NAMALWA (cell line): ENCODE results near the gene BBOX1.
"Not testable (repeated sequence)": the region's sequence is repeated elsewhere in the genome, so short reads cannot be mapped to it uniquely, and the experiment has no call there.

Experiments used
- DNase-seq: peaks from one replicate; pipeline ENCODE4 v3.0.0-alpha.2; 2015; ENCODE audit warnings: low spot score

BBOX1 gene

DNA sequence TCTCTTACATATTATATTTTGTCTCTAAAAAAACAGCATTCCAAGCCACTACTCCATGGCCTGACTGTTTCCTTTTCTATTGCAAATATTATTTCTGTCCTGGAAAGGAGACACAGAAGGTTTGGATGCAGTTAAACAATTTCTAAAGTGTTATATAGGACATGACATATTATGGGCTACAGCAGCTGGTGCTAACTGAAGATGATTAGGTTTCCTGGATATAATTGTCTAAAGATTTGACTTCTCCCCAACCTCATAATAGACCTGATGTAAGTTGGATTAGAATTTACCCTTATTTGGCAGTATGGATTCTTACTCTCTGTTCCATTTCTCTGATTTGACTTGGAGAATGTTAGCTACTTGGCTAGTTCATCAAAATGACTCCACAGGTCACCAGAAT, 90.2 kb downstream of the BBOX1 start:
- DNase-seq: no peak

DNA sequence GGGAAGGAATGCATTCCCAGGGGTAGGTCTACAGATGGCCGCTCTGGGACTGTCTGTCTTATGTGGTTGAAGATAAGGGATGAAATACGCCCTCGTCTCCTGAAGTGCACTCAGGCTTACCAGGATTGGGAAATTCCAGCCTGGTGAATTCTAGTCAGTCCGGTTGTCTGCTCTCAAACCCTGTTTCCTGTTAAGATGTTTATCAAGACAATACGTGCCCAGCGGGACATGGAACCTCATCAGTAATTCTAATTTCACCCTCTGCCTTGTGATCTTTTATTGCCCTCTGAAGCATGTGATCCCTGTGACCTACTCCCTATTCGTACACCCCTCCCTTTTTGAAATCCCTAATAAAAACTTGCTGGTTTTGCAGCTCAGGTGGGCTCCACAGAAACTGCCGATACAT, 95.3 kb downstream of the BBOX1 start:
- not testable (repeated sequence) for DNase-seq

DNA sequence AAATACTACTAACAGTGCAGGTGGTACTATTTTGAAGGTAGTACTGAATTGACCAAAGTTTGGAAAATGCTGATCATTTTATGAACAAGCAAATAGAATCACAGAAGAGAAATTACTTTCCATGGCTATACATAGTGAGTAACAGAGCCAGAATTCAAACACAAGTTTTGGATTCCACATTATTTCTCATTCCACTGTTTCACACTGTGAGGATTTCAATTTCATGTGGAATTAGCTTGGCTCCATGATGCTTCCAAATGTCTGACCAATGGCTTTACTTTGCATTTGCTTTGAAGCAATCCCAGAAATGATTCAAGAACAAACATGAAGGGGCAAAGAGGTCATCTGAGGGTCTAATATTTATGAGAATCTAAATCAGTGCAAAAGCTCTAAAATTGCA, 98.1 kb downstream of the BBOX1 start:
- no peak for DNase-seq

DNA sequence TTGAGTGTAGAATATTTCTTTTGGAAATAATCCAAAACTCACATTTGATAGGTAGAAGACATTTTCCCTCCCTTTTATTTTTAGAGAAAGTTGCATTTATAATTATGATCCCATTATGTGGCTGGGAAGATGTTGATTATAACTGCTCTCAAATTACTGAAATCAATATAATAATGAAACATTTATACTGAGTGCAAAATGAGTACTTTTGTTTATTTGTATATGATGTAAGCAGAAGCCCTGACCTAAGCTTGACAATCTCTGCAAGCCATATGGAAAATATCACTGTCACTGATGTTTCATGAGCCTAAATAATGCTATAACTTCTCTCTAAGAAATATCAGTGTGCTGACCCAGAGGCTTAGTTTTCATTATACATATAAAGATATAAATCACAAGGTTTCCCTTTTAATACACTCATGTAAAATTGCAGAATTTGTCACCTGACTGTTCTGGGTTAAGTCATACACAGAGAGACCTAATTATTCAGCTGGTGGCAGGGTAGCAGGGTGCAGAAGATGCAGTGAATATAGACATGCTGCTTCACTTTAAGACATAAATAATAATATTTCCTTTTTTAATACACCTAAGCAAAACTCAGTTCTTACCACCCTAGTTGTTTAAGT, 99.2 kb downstream of the BBOX1 start:
- no peak for DNase-seq

DNA sequence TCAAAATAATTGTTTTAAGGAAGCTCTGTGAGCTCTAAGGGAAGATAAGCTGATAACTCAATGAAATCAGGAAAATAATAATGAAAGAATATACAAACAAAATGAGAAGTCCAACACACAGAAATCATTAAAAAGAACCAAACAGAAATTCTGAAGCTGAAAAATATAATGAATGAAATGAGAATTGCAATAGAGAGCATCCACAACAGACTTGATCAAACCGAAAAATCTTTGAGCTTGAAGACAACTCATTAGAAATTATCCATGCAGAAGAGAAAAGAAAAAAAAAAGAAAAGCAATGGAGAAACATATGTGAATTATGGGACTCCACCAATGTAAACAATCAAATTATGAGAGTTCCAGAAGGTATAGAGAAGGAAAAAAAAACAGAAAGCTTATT, 101.0 kb downstream of the BBOX1 start:
- DNase-seq: no peak

DNA sequence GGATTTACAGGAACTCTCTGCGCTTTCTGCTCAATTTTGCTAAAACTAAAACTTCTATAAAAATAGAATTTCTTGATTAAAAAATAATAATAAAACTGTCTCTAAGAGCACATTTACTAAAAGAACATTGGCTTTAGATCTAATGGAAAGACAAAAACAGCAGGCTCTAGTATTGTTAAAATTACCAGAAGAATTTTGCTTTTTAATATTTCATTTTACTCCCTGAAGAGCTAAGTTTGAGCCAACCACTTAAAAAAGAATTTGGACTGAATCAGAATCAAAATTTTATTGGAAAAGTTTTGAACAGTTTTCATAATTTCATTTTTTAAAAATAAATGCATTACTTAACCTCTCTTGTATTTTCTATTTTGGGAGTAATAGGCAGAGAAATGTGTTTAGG, 107.3 kb downstream of the BBOX1 start:
- no peak for DNase-seq

DNA sequence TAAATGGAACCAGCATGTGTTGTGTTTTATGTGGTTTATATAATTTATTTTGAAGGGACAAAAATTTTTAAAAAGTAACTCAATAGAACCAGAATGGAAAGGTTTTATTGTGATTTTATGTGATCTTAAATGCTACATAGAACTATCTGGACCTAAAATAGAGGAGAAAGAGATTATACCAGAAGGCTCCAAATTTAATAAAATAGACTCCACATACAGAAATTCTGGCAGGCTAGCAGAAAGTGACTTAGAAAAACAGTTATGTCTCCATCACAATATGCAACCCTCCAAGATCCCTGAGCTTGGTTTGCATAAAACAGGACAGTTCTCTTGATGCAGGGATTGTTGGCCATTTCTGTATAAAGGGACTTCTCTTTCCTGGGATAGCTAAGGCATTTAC, 107.9 kb downstream of the BBOX1 start:
- no peak for DNase-seq

DNA sequence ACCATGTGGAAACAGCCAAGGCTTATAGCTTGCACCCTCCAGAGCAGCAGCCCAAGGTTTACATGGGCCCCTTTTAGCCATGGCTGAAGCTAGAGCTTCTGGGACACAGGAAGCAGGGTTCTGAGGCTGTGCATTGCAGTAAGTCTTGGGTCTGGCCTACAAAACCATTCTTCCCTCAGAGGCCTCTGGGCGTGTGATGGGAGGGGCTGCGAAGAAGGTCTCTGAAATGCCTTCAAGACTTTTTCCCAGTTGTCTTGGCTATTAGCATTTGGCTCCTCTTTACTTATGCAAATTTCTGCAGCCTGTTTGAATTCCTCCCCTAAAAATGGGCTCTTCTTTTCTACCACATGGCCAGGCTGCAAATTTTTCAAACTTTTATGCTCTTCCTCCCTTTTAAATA, 109.5 kb downstream of the BBOX1 start:
- no peak for DNase-seq

DNA sequence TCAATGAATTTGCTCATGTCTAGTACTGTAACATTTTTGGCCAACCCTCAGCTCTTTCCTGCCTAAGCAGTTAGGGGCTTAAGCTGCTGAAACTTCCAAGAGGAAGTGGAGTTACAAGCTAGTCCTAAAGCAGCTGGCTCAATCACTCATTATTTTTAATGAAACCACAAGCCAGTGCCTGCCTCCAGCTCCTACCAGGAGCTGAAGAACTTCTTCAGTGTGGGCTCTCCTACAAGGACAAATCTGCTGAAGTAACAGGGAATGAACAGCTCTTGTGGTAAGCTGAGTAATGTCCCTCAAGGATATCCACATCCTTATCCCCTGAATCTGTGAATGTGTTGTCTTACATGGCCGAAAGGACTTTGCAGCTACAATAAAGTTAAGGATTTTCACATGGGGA, 112.5 kb downstream of the BBOX1 start:
- no peak for DNase-seq

DNA sequence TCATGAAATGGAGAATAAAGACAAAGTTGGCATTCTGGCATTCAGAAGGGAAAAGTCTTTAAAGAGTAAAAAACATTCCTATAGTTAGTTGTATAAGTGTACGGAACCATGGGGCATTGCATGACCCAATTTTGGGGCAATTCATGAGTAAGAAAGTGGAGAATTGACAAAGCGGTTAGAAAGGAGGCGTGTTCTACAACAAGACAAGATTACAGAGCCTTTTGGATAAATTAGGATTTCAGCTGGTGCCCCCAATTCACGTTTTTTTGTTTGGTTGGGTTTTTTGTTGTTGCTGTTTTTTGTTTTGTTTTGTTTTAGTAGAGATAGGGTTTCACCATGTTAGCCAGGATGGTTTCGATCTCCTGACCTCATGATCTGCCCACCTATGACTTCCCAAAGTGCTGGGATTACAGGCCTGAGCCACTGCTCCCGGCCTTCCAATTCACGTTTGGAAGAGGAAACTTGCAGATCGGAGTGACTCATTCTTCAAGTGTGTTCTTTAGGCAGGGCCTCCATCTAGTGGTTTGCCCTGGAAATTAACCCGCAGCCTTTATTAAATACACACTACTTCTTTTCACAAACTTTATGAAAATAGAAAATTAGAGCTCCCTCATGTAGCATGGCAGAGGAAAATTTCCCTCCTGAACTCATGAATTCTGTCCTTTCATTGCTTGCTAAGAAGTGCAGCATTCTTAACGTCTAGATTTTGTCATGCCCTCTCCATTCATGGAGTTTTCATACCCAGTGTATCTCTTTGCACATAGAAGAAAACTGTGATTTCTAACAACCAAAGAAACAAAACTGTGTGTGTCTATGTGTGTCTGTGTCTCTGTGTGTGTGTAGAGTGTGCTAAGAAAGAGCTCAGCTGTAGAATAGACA, 118.1 kb downstream of the BBOX1 start:
- peak; percentile 57 for DNase-seq

DNA sequence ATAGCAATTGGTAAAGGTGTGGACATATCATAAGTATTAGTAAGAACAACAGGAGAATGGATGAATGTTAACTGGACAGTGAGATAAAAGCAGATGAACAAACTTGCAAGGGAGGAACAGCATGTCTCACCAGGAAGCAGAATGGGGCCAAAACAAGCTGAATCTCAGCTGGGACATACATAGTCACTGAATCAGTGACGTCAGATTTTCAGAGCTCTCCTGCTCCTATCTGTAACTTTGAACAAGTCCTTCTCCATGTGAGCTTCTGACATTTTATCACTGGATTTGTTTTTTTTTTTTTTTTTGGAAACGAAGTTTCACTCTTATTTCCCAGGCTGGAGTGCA, 118.7 kb downstream of the BBOX1 start:
- DNase-seq: no peak

DNA sequence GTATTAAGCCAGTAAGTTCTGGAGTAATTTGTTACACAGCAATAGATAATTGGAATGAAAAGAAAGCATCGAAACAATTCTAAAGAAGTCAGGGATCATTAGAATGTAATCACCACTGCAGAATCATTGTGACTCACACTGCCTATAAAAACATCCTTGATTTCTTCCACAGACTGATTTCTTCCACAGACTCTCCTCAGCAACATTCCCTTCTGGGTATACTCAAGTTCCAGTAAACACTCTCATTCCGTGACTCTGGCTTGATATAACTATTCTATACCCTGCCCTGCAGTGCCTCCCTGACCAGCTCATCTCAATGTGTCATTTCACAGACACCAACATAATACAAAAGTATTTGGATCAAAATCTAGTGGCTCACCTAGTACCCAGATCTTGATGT, 120.5 kb downstream of the BBOX1 start:
- DNase-seq: no peak

DNA sequence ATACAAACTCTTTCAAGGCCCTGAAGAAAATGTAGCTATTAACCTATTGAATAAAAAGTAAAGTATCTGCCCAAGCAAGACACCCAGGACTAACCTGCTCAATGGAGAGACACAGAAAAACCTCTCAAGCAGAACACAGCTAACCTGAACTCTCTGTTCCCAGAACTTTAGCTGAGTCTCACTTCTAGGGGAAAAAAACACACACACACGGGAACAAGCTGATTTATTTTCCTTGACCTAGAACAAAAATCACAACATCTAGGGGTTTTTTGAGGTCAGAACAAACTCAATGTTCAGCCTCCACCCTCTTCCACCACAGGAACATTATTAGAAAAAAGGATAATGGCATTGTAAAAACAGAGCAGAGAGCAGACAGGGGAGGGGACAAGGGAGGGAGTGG, 121.6 kb downstream of the BBOX1 start:
- DNase-seq: no peak

DNA sequence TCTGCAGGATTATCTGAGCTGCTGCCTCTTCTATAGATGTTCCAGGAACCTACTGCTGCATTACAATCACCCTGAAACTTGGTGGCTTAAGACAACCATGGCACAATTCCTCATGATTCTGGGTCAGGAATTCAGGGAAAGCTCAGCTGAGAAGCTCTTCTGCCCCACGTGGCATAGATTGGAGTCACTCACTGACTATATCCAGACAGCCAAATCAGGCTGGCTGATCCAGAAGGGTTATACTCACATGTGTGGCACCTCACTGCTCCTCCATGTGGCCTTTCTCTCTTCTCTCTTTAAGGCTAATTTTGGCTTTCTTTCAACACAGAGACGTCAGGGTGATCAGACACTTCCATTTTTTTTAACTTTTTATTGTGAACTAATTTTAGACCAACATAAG, 125.5 kb downstream of the BBOX1 start:
- no peak for DNase-seq

DNA sequence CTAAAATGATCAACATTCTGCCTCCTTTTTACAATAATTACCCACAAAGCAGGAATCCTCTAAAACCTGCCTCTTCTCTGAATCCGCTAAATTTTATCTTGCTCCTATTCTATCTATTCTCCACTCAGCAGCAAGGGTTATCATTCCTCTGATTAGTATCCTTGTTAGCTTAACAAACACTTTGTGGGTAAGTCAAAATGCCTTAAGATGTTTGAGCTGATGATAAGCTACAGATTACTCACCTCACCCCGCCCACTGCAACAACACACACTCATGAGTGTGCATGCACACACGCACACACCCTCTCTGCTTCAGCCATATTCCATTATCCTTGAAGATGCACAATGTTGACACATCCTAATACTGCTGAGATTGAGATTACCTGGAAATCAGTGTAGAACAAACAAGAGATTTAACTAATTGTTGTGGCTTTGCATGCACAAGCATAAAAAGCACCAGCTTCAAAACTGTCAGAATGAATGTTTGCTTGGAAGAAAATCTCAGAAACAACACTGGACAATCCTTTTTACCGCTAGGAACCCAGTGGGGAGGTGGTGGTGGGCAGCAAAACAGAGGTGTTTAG, 130.9 kb downstream of the BBOX1 start:
- DNase-seq: no peak

DNA sequence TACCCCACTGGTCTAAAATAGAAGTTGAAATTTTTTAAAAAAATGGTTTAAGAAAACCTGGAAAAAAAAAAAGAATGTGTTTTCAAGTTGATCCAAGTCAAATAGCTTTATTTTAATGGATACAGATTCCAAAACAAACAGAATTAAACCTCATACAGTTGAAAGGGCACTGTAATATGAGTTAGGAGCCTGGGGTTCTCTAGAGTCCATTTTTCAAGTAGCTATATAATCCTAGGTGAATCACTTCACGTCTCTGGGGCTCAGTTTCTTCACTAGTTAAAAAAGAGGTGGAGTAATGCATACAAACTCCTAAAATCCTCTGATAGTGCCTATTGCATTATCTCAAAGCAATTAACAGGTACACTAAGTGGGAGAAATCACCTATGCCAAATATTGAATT, 132.9 kb downstream of the BBOX1 start:
- DNase-seq: no peak

DNA sequence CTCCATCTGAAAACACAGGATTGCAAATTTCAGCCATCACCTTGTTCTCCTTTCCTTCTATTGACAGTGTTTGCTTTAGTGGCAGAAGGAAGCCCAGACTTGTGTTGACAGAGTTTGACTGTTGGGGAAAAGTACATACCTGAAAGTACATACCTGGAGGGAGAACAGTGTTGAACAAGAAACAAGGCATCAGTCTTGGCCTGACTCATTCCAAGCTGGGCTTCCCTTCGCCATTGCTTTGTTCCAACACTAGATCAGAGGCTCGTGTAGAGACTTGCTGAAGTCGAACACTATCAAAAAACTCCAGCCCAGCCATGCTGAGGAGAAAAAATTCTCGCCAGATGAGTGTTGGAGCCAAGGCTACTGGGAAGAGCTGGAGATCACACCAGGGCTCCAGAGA, 133.4 kb downstream of the BBOX1 start:
- no peak for DNase-seq

DNA sequence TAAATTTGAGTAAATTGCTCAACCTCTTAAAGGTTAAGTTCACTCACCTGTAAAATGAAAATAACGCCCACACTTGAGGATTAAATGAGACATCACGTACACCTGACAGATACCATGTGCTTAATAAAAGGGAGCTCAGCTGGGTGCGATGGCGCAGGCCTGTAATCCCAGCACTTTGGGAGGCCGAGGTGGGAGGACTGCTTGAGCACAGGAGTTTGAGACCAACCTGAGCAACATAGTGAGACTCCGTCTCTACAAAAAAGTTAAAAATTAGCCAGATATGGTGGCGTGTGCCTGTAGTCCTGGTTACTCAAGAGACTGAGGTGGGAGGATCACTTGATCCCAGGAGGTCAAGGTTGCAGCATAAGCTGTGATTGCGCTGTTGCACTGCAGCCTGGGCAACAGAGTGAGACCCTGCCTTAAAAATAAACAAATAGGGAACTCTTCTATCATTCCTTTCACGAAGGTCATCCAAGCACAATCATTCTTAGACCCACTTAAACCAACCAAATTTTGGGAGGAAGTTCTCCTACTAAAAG, 134.1 kb downstream of the BBOX1 start:
- no peak for DNase-seq

DNA sequence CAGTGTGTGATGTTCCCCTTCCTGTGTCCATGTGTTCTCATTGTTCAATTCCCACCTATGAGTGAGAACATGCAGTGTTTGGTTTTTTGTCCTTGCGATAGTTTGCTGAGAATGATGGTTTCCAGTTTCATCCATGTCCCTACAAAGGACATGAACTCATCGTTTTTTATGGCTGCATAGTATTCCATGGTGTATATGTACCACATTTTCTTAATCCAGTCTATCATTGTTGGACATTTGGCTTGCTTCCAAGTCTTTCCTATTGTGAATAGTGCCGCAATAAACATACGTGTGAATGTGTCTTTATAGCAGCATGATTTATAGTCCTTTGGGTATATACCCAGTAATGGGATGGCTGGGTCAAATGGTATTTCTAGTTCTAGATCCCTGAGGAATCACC, 134.9 kb downstream of the BBOX1 start:
- not testable (repeated sequence) for DNase-seq
